Measurements from ENCODE around the gene RNF103. TPM values are rescaled to one million over a fixed set of nuclear protein-coding genes. Genes with fewer than 3 reads are reported as not detected.

Gene RNF103
- total and polyA plus RNA-seq, 2 donors (not counting 1 experiment from before 2014, with no cell fraction given), result 20.3 to 20.9 TPM

GRCh38 chr2:86645752-86646151 is 22.1 kb upstream of the RNF103 start:
- H3K27me3 ChIP-seq (ENCODE audit: control insufficient read depth, insufficient read depth, low read length), result no peaks in the 10 kb centered on the region
- H2AFZ ChIP-seq (ENCODE audit: low read length), result no peak overlapping the region
- no peaks in the 10 kb centered on the region for H4K20me1 ChIP-seq (ENCODE audit: control insufficient read depth, extremely low read depth, insufficient read depth, low read length)
- no peak overlapping the region for H3K9ac ChIP-seq (ENCODE audit: insufficient read depth, low read length)
- no peak overlapping the region for H3K4me2 ChIP-seq (ENCODE audit: extremely low read depth, insufficient read depth, low read length)
- no peak for DNase-seq (ENCODE audit: low read depth in 2 of 2)
- H3K27ac ChIP-seq (ENCODE audit: insufficient read depth, low read length), result no peak overlapping the region
- no peaks in the 10 kb centered on the region for H3K36me3 ChIP-seq (ENCODE audit: control insufficient read depth, insufficient read depth, low read length)
- no peak overlapping the region for H3K4me3 ChIP-seq (replicated peaks in 1 of 4; ENCODE audit: control extremely low read depth in 1 of 4, insufficient read depth in 1 of 4, low read depth in 3 of 4, low read length in 4 of 4)
- H3K79me2 ChIP-seq (ENCODE audit: control insufficient read depth, insufficient read depth, low read length), result no peaks in the 10 kb centered on the region
- H3K4me1 ChIP-seq (ENCODE audit: control insufficient read depth, extremely low read depth, insufficient read depth, low read length), result no peaks in the 10 kb centered on the region
- H3K9me3 ChIP-seq (ENCODE audit: control insufficient read depth, insufficient read depth, low read depth, low read length), result no peaks in the 10 kb centered on the region
- TF ChIP-seq CTCF (conservative IDR thresholded peaks at IDR 0.05 in 1 of 2, IDR thresholded peaks at IDR 0.05 in 1 of 2; ENCODE audit: low read depth in 1 of 2, low read length in 2 of 2) (no peak), EZH2 (IDR thresholded peaks at IDR 0.05; ENCODE audit: low read length, missing control alignments) (no peak)

- TF ChIP-seq CTCF (conservative IDR thresholded peaks at IDR 0.05 in 1 of 2, IDR thresholded peaks at IDR 0.05 in 1 of 2; ENCODE audit: low read depth in 1 of 2, low read length in 2 of 2), result no peak
- no peak for TF ChIP-seq EZH2 (IDR thresholded peaks at IDR 0.05; ENCODE audit: low read length, missing control alignments)
- no peak for DNase-seq (ENCODE audit: low read depth in 2 of 2)
- no peaks in the 10 kb centered on the region for H3K4me1 ChIP-seq (ENCODE audit: control insufficient read depth, extremely low read depth, insufficient read depth, low read length)
- H3K4me2 ChIP-seq (ENCODE audit: extremely low read depth, insufficient read depth, low read length), result no peak overlapping the region
- H3K4me3 ChIP-seq (replicated peaks in 1 of 4; ENCODE audit: control extremely low read depth in 1 of 4, insufficient read depth in 1 of 4, low read depth in 3 of 4, low read length in 4 of 4), result no peak overlapping the region
- no peaks in the 10 kb centered on the region for H3K27me3 ChIP-seq (ENCODE audit: control insufficient read depth, insufficient read depth, low read length)
- no peaks in the 10 kb centered on the region for H4K20me1 ChIP-seq (ENCODE audit: control insufficient read depth, extremely low read depth, insufficient read depth, low read length)
- no peaks in the 10 kb centered on the region for H3K36me3 ChIP-seq (ENCODE audit: control insufficient read depth, insufficient read depth, low read length)
- no peaks in the 10 kb centered on the region for H3K9me3 ChIP-seq (ENCODE audit: control insufficient read depth, insufficient read depth, low read depth, low read length)
- no peak overlapping the region for H3K9ac ChIP-seq (ENCODE audit: insufficient read depth, low read length)
- no peaks in the 10 kb centered on the region for H3K79me2 ChIP-seq (ENCODE audit: control insufficient read depth, insufficient read depth, low read length)
- H2AFZ ChIP-seq (ENCODE audit: low read length), result no peak overlapping the region
- no peak overlapping the region for H3K27ac ChIP-seq (ENCODE audit: insufficient read depth, low read length)
Observed at GRCh38 chr2:86638712-86639111, 15.0 kb upstream of the RNF103 start.

GRCh38 chr2:86636842-86637241 is 13.2 kb upstream of the RNF103 start:
- no peak for DNase-seq (ENCODE audit: low read depth in 2 of 2)
- no peak for TF ChIP-seq CTCF (conservative IDR thresholded peaks at IDR 0.05 in 1 of 2, IDR thresholded peaks at IDR 0.05 in 1 of 2; ENCODE audit: low read depth in 1 of 2, low read length in 2 of 2)
- TF ChIP-seq EZH2 (IDR thresholded peaks at IDR 0.05; ENCODE audit: low read length, missing control alignments), result no peak
- Histone ChIP-seq H3K9me3 (ENCODE audit: control insufficient read depth, insufficient read depth, low read depth, low read length) (no peaks in the 10 kb centered on the region), H4K20me1 (ENCODE audit: control insufficient read depth, extremely low read depth, insufficient read depth, low read length) (no peaks in the 10 kb centered on the region), H3K79me2 (ENCODE audit: control insufficient read depth, insufficient read depth, low read length) (no peaks in the 10 kb centered on the region), H3K4me3 (replicated peaks in 1 of 4; ENCODE audit: control extremely low read depth in 1 of 4, insufficient read depth in 1 of 4, low read depth in 3 of 4, low read length in 4 of 4) (no peak overlapping the region), H3K4me2 (ENCODE audit: extremely low read depth, insufficient read depth, low read length) (no peak overlapping the region), H3K36me3 (ENCODE audit: control insufficient read depth, insufficient read depth, low read length) (no peaks in the 10 kb centered on the region), H3K27ac (ENCODE audit: insufficient read depth, low read length) (no peak overlapping the region), H3K4me1 (ENCODE audit: control insufficient read depth, extremely low read depth, insufficient read depth, low read length) (no peaks in the 10 kb centered on the region), H2AFZ (ENCODE audit: low read length) (no peak overlapping the region), H3K9ac (ENCODE audit: insufficient read depth, low read length) (no peak overlapping the region), H3K27me3 (ENCODE audit: control insufficient read depth, insufficient read depth, low read length) (no peaks in the 10 kb centered on the region)

All from fibroblast of lung (primary cell).